BE2C (cell line): Measurements from ENCODE around the gene AP1G2.
A peak's percentile ranks its signal among the peaks of the same experiment; 100 is the strongest.

Experiments
- DNase-seq: peaks from one replicate; pipeline ENCODE4 v3.0.0-alpha.2; 2020
- H3K27me3 ChIP-seq: fragments of 250-450 bp; sonication (Bioruptor Pico); 2 replicates; pipeline ENCODE4 v1.5.1; 2020; ENCODE audit warnings: mild to moderate bottlenecking
- H3K36me3 ChIP-seq: fragments of 250-450 bp; sonication (Bioruptor Pico); 2 replicates; pipeline ENCODE4 v1.5.1; 2020; ENCODE audit warnings: mild to moderate bottlenecking
- H3K4me1 ChIP-seq: fragments of 250-450 bp; sonication (Bioruptor Pico); 2 replicates; pipeline ENCODE4 v1.5.1; 2020
- H3K4me3 ChIP-seq: 2 replicates; pipeline ENCODE4 v1.5.1; 2011; ENCODE audit warnings: low read depth, low read length
- H3K9me3 ChIP-seq: fragments of 250-450 bp; sonication (Bioruptor Pico); 2 replicates; pipeline ENCODE4 v1.5.1; 2020
- CTCF ChIP-seq: IDR thresholded peaks from 2 replicates; pipeline ENCODE4 v1.5.1; 2012; ENCODE audit warnings: mild to moderate bottlenecking, low read depth, low read length

The AP1G2 gene

GRCh38 chr14:23531391-23531790, 36.2 kb downstream of the AP1G2 start:
- Histone ChIP-seq H3K4me3 (no peak overlapping the region), H3K36me3 (no peaks in the 10 kb centered on the region), H3K27me3 (no peaks in the 10 kb centered on the region), H3K9me3 (no peaks in the 10 kb centered on the region), H3K4me1 (no peaks in the 10 kb centered on the region)
- TF ChIP-seq CTCF: no peak
- no peak for DNase-seq

GRCh38 chr14:23530375-23531055, 37.1 kb downstream of the AP1G2 start:
- H3K9me3 ChIP-seq: no peaks in the 10 kb centered on the region
- H3K4me3 ChIP-seq: no peak overlapping the region
- DNase-seq: no peak
- H3K36me3 ChIP-seq: no peaks in the 10 kb centered on the region; the same call in 1 of the 2 replicates
- no peaks in the 10 kb centered on the region for H3K27me3 ChIP-seq
- TF ChIP-seq CTCF: no peak
- H3K4me1 ChIP-seq: no peaks in the 10 kb centered on the region

GRCh38 chr14:23529016-23529415, 38.6 kb downstream of the AP1G2 start:
- no peaks in the 10 kb centered on the region for H3K4me1 ChIP-seq
- H3K9me3 ChIP-seq: no peaks in the 10 kb centered on the region
- no peak for TF ChIP-seq CTCF
- H3K4me3 ChIP-seq: no peak overlapping the region
- no peak for DNase-seq
- H3K27me3 ChIP-seq: no peaks in the 10 kb centered on the region
- H3K36me3 ChIP-seq: no peaks in the 10 kb centered on the region; the same call in 1 of the 2 replicates

- Histone ChIP-seq H3K4me1 (no peaks in the 10 kb centered on the region), H3K27me3 (no peaks in the 10 kb centered on the region), H3K4me3 (no peak overlapping the region), H3K9me3 (no peaks in the 10 kb centered on the region), H3K36me3 (no peaks in the 10 kb centered on the region; the same call in 1 of the 2 replicates)
- no peak for DNase-seq
- TF ChIP-seq CTCF: peak; percentile 32
Measured at GRCh38 chr14:23528555-23528954, 39.0 kb downstream of the AP1G2 start.

GRCh38 chr14:23525611-23526010, 42.0 kb downstream of the AP1G2 start:
- H3K4me1 ChIP-seq: no peaks in the 10 kb centered on the region
- no peaks in the 10 kb centered on the region for H3K9me3 ChIP-seq
- H3K4me3 ChIP-seq: no peak overlapping the region
- no peak for TF ChIP-seq CTCF
- DNase-seq: no peak
- H3K27me3 ChIP-seq: no peaks in the 10 kb centered on the region
- no peaks in the 10 kb centered on the region; the same call in 1 of the 2 replicates for H3K36me3 ChIP-seq

GRCh38 chr14:23524954-23525353, 42.6 kb downstream of the AP1G2 start:
- no peak for TF ChIP-seq CTCF
- Histone ChIP-seq H3K36me3 (no peaks in the 10 kb centered on the region; the same call in 1 of the 2 replicates), H3K4me3 (no peak overlapping the region), H3K9me3 (no peaks in the 10 kb centered on the region), H3K27me3 (no peaks in the 10 kb centered on the region), H3K4me1 (no peaks in the 10 kb centered on the region)
- DNase-seq: no peak
